WTC11 (cell line): ENCODE results near the gene ZNF688.

Experiments used
- ATF3 ChIP-seq: sonication (generic); formaldehyde crosslinking; conservative IDR thresholded peaks from 2 replicates; pipeline ENCODE4 v1.8.1; 2022; ENCODE audit warnings: mild to moderate bottlenecking, missing genetic modification reagents
- CTCF ChIP-seq: fragments of 200-600 bp; IDR thresholded peaks from 2 replicates; pipeline ENCODE4 v1.8.0; 2022; ENCODE audit warnings: antibody characterized with exemption
- TCF7 ChIP-seq: sonication (generic); formaldehyde crosslinking; IDR thresholded peaks from 2 replicates; pipeline ENCODE4 v1.8.0; 2022; ENCODE audit warnings: mild to moderate bottlenecking, low read depth, missing genetic modification reagents, moderate library complexity

- TF ChIP-seq ATF3 (no peak), CTCF (no peak), TCF7 (CRISPR knock-in tag) (no peak)
Observed at GRCh38 chr16:30523768-30524574, 47.5 kb downstream of the ZNF688 start.
